Purkinje cell (primary cell): ENCODE data around the gene AKAP6. TPM values are rescaled to one million over a fixed set of nuclear protein-coding genes. Genes with fewer than 3 reads are reported as not detected.

ENCODE experiments used
- polyA plus RNA-seq: library from polyadenylated mRNA; unstranded; fragments of >200 nt; fragmentation: Nextera tagmentation; gene quantifications from 2 replicates; pipeline ENCODE4 v1.2.1, GENCODE V29; 2014

AKAP6 gene, protein sequence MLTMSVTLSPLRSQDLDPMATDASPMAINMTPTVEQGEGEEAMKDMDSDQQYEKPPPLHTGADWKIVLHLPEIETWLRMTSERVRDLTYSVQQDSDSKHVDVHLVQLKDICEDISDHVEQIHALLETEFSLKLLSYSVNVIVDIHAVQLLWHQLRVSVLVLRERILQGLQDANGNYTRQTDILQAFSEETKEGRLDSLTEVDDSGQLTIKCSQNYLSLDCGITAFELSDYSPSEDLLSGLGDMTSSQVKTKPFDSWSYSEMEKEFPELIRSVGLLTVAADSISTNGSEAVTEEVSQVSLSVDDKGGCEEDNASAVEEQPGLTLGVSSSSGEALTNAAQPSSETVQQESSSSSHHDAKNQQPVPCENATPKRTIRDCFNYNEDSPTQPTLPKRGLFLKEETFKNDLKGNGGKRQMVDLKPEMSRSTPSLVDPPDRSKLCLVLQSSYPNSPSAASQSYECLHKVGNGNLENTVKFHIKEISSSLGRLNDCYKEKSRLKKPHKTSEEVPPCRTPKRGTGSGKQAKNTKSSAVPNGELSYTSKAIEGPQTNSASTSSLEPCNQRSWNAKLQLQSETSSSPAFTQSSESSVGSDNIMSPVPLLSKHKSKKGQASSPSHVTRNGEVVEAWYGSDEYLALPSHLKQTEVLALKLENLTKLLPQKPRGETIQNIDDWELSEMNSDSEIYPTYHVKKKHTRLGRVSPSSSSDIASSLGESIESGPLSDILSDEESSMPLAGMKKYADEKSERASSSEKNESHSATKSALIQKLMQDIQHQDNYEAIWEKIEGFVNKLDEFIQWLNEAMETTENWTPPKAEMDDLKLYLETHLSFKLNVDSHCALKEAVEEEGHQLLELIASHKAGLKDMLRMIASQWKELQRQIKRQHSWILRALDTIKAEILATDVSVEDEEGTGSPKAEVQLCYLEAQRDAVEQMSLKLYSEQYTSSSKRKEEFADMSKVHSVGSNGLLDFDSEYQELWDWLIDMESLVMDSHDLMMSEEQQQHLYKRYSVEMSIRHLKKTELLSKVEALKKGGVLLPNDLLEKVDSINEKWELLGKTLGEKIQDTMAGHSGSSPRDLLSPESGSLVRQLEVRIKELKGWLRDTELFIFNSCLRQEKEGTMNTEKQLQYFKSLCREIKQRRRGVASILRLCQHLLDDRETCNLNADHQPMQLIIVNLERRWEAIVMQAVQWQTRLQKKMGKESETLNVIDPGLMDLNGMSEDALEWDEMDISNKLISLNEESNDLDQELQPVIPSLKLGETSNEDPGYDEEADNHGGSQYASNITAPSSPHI (N-terminal part only)
- polyA plus RNA-seq = 142 and 178 TPM in 2 replicates

DNA sequence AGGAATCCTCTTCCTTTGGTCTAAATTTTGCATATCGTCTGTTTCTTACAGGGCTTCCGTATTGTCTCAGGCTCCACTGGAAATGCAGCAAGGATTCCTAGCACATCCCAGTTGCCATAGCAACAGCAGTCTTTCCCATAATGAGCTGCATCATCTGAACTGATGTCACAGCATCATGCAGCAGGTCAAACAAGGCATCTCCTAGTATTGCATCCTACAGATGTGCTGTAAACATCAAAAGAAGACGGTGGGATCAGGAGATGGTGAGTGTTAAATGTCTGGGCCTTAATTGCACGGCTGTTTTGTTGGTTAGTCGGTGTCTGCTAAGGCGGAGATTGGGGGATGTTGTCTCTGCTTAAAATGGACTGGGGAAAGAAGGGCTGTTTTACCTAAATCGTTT is at the start of gene AKAP6:
AKAP6 (plus strand) TSS at position 153 of the 400 bp plus-strand sequence. CDS start 104,196 bp downstream, outside the sequence.

Other genes starting within 250 kb of the AKAP6 start
- not detected in 2 replicates for gene RNU6-7, start 127.3 kb upstream of the AKAP6 start, polyA plus RNA-seq
- gene RNU6-8, start 126.0 kb upstream of the AKAP6 start, polyA plus RNA-seq = not detected in 2 replicates